Activated CD4-positive, alpha-beta T cell treated with anti-CD3 and anti-CD28 coated beads, Interleukin-2, Interleukin-4, amounts not matched to agents 100 ng/mL and 50 ng/mL, durations not matched to agents 16 hours and 8 hours (primary cell): ENCODE data around the gene LHX5.
"Not testable (repeated sequence)": the region's sequence is repeated elsewhere in the genome, so short reads cannot be mapped to it uniquely, and the experiment has no call there.

Experiments
- DNase-seq: peaks from one replicate; pipeline ENCODE4 v3.0.0-alpha.2; 2020; ENCODE audit warnings: low spot score

The LHX5 gene

DNA sequence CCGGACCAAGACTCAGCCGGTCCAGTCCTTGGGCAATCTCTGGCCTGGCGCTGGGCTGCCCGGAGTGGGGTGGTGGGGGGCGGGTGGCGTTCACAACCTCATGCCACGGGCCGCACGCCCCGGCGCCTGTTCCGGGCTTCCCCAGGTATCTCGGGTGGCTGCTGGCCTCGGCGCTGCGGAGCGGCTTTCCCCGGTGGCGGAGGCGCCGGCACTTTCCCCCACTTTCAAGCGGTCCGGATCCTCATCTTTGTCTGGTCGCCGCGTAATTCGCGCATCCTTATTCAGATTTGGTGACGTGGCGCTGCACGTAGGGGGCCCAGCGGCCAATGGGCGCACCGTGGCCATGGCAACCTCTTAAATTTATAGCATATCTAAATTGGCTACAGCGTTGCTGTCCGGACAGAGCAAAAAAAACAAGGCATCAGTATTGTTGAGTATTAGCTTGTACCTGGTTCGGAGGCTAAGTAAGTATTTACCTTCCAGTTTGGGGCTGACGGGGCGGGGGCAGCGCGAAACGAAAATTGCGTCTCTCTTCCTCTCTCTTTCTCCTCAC lies at the start of gene LHX5:
LHX5 (minus strand) TSS at position 253 of the 553 bp plus-strand sequence. CDS start 373 bp downstream, outside the sequence.
- DNase-seq: no peak

DNA sequence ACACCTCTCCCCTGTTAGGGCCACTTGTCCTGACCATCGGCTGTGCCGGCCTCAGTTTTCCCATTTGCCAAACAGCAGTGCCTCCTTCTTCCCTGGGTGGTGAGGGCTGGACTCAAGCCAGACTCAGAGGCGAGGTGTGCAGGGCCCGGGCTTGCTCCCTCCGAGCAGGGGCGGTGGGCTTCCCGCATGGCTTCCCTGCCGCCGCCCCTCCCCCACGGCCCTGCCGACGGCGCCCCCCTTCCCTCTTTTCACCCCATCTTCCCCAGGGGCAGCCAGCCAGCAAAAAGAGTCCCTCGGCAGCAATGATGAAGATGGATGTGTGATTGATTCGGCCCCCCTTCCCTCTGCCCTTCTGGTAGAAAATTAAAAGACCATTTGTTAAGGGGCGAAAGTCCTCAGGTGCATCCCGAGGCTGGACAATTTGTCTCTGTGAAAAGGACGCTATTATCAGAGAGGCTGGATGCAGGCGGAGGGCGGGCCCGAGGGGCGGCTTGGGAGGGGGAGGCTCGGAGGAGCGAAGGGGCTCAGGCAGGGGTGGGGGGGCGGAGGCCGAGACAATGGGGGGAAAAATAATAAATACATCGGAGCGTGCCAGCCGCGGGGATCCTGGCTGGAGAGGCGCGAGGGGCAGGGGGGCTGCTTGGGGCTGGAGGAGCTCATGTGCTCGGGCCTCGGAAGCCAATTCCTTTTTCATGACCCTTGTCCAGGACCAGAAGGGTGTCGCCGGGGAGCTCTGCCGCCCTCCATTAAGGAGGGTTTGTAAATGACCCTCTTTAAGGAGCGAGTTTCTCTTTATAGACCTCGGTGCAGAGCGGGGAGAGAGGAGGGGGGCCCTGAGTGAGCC lies 48.0 kb upstream of the LHX5 start:
- no peak for DNase-seq

DNA sequence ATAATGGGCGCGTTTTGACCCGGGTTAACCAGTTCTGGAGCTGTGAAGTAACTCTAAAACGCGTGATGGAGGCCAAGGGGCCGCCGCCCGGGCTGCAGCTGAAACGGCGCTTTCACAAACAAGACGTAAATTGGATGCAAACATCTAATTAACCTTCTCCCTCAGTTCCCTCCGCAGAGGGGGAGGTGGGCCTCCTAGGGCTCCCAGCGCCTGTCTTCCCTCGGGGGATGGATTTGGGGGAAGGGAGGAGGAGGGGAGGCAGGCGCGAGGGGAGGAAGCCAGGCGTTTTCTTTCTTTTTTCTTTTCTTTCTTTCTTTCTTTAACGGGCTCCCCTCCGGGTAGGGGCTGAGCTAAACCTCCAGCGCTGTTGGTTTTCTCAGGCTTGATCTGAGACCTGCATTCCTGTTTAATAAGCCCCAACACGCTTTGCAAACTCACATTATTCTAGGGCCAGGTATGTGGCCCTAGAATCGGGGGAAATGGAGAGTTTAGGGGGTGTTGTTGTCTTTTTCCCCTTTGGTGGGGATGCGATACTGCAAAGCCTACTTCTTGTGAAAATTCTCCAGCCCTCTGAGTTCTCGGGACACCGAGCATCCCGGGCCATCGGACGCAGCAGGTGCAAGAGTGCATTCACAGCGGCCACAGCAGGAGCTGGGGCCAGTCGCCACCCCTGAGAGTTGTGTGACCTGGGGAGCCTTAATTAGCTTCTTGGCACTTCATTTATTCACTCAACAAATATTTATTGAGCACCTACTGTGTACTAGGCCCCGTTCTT lies 43.6 kb upstream of the LHX5 start:
- DNase-seq: no peak

DNA sequence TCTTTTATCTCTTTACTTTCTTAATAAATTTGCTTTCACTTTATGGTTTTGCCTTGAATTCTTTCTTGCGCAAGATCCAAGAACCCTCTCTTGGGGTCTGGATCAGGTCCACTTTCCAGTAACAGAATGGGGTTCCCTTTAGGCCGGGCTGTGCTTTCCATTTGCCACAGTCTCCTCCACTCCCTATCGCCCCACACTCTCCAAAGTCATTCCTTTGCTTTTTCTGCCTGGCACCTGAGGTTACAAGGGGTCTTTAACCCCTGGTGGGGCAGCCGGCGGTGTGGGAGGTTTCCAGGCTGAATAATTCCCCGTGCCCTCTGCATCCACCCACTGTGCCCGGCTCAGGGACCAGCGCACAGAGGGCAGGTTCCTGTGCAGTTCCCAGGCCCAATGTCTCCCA lies 42.9 kb upstream of the LHX5 start:
- DNase-seq: no peak

DNA sequence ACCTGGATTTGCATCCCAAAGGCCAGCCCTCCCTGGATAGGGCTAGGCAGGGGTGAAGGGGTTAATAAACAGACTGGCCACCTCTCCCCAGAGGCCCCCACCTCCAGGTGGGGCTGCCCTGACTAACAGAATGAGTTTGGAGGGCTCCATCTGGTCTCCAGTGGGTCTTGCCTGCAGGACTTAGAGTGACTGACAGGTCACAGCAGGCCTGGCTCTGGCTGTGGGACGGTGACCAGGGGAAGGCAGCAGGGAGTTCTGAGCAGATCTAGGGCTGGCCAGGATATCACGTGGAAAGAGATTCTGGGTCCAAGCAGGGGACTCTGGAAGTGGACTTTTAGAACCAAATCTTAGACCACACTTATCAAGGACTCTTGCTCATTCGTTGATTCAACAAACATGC lies 40.9 kb upstream of the LHX5 start:
- DNase-seq: no peak

DNA sequence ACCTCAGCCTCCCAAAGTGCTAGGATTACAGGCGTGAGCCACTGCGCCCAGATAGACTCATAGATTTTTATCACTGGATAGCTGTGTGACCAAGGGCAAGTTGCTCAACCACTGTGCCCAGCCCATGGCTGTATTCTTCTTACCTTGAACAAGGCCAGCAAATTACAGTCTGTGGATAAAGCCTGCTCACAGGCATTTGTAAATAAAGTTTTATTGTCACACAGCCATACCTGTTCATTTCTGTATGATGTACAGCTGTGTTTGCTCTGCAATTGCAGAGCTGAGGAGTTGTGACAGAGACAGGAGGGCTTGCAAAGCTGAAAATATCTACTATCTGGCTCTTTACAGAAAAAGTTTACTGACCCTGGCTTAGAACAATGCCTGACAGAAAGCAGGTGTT lies 35.2 kb upstream of the LHX5 start:
- DNase-seq: no peak

DNA sequence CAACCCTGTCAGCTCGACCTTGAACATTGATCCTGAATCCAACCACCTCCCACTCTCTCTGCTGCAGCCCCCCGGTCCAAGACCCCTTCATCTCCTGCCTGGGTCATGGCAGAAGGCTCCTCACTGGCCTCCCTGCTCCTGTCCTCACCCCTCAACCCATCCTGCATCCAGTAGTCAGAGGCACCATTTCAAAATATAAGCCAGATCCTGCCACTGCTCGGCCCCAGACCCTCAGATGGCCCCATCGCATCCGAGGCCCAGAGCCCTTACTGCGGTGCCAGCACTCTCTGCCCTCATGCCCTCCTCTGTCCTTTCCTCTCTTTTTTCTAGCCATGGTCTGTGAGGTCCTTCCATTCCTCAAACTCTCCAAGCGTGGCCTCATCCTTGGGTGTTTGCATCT lies 34.3 kb upstream of the LHX5 start:
- no peak for DNase-seq

DNA sequence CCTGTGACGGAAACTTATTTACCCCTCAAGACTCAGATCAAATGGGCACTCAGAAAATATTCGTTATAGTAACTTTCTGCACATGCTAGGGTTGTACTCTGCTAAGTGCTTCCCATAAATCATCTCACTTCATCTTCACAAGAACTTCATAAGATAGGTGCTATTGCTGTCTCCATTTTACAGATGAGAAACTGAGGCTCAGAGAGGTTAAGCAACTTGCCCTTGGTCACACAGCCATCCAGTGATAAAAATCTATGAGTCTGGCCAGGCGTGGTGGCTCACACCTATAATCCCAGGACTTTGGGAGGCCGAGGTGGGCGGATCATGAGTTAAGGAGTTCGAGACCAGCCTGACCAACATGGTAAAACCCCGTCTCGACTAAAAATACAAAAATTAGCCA lies 33.2 kb upstream of the LHX5 start:
- DNase-seq: no peak

DNA sequence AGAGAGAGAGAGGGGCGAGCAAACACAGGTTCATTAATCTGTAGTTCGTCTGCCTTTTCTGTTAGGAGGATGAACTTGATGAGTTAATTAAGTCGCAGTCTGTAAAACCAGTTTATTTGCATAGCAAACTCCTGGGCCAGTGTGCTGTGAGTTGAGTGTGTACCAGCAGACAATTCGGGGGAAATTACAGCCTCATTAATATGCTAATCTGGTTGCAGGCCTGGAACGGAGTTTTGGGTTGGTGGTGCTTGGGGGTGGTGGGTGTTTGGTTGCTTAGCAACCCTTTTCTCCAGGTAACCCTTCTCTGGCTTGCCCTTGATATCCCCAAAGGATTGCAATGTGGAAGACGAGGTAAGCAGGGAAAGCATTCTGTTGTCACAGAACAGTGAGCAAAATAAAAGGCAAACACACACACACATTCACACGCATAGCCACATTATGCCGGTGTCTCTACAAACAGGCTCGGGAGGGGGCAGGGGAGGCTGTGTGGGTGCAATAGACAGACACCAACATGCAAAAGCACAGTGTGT lies 29.2 kb upstream of the LHX5 start:
- no peak for DNase-seq

DNA sequence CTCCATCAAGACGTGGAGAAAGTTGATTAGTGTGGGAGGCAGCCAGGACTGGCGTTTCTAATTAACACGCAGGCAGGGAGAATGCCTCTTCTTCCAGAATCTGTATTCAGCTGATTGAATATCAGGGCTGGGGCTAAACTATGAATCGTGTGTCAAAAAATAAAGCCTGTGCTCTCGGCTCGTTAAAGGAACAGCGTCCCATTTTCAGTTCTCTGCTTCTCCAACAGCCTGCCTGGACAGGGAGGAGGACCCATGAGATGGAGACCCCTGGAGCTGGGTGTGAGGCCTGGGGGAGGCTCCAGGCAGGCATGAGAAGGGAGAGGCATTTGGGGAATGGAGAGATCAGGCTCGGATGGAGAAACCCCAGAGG lies 28.6 kb upstream of the LHX5 start:
- DNase-seq: no peak

DNA sequence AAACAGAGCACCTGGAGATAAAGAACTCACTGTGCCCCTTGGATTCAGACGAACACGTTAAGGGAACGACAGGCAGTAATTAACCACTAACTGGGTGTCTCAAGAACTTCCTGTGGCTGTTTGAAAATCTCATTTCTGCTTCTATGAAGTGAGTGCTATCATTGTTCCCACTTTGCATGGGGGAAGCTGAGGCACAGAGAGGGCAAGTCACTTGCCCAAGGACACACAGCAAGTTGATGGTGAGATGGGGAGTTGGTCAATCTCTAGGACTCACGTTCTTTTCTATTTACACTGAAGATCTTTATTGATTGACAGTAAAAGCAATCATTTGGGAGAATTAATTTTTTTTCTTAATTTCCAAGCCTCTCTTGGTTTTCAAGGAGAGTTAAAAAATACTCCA lies 26.8 kb upstream of the LHX5 start:
- DNase-seq: no peak

DNA sequence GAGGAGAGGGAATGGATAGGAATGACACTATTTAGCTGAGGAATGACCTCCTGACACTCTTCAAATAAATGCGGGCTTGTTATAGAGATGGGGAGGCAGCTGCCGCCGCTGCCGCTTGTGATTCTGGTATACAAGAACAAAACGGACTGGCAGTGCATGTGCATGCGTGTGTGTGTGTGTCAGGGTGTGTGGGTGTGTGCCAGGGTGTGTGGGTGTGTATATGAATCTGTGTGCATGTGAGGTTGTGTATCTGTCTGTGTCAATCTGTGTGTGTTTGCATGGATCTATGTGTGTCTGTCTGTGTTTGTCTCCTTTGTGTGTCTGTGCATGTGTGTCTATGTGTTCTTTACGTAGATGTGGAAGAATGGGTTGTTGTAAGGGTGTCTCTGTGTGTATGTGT lies 26.0 kb upstream of the LHX5 start:
- no peak for DNase-seq

DNA sequence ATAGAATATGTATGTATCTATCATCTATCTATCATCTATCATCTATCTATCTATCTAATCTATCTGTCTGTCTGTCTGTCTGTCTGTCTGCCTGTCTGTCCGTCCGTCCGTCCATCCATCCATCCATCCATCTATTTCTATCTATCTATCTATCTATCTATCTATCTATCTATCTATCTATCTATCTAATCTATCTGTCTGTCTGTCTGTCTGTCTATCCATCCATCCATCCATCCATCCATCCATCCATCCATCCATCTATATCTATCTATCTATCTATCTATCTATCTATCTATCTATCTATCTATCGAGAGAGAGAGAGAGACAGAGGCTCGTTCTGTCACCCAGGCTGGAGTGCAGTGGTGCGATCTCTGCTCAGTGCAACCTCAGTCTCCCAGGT lies 24.3 kb upstream of the LHX5 start:
- not testable (repeated sequence) for DNase-seq

DNA sequence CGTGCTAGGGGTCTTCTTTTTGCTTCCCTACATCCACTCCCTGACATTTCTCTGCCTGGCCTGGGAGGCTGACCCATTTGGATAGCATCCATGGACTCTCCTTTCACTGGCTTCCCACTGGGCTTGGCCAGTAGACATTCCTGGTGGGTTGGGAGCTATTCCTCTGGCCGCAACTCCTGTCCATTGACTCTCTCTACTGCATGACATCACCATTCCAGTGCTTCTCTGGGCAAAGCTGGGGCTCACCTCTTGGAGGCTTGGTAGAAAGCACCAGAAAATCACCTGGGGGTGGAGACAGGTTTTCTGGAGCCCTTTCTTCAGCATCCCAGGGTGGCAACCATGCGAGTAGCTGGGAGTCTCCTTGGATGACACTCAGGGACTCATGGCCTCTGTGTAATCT lies 16.7 kb upstream of the LHX5 start:
- no peak for DNase-seq

DNA sequence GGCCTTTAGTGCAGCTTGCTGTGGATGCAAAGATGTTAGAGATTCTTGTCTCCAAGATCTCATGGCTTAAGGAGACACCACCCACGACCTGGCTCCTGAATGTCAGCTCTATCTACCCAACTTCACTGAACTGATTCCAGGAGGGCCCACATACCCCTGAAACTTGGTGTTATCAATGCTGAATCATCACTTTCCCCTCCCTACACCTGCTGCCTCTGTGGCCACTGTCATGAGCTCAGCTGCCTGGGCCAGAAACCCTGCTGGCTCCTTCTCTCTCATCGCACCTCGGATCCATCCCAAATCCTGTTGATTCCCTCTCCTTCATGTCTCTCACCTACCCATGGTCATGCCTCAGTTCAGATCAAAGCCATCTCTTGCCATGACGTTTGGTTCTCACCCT lies 15.1 kb upstream of the LHX5 start:
- DNase-seq: no peak

DNA sequence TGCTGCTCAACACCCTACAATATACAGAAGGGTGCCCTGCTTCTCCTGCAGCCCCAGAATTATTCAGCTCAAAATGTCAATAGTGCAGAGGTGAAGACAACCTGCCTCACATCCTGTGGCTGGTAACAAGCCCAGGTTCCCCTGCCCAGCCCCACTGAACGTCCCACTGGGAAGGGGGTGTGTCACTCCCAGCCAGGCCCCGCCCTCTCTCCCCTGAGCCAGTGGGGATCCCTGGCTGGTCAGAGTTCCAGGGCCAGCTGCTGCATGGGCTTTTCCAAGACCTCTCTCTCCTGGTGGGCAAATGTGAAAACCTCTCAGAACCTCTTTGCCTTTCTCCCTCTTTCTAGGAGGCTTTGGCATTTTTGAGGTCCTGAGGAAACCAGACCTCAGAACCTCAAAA lies 13.7 kb upstream of the LHX5 start:
- no peak for DNase-seq

DNA sequence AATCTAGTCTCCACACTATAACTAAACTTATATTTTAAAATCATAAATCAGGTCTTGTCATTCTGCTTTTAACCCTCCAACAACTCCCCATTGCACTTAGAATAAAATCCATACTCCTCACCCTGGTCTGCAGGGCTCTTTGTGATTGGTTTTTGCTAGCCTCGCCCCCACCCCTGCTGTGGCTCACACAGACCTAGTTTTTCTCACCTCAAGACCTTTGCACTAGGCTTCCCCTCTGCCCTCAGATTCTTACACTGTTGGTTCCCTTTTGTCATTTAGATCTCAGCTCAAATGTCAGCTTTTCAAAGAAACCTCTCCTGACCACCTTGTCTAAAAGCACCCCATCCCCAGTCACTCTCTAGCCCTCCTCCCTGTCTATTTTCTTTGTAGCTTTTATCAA lies 10.7 kb upstream of the LHX5 start:
- no peak for DNase-seq

DNA sequence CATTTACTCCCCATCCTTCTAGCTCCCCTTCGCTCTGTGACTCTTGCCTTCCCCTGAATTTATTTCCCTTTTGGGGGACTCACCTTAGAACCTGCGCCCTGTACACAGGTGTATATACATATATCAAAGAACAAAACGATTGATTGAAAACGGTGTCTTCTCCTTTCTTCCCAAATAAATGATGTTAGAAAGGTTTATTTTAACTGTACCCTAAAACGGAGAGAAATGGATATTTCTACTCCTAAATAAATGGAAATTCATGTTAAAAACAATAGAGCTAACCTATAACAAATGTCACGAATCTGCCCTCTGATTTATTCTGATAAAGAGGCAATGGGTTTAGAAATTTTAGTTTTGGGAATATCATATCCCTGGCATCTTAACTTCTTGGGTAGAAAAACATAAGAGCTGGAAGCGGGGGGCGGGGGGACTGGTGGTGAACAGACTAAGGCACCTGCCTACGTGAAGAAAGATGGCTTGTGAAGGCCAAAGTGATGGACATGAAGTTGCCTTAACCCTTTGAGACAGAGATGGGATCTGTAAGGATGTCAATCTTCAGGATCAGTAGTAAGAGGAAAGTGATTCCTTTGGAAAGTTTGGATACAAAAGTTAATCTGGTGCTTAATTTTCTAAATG lies 8.8 kb upstream of the LHX5 start:
- no peak for DNase-seq

DNA sequence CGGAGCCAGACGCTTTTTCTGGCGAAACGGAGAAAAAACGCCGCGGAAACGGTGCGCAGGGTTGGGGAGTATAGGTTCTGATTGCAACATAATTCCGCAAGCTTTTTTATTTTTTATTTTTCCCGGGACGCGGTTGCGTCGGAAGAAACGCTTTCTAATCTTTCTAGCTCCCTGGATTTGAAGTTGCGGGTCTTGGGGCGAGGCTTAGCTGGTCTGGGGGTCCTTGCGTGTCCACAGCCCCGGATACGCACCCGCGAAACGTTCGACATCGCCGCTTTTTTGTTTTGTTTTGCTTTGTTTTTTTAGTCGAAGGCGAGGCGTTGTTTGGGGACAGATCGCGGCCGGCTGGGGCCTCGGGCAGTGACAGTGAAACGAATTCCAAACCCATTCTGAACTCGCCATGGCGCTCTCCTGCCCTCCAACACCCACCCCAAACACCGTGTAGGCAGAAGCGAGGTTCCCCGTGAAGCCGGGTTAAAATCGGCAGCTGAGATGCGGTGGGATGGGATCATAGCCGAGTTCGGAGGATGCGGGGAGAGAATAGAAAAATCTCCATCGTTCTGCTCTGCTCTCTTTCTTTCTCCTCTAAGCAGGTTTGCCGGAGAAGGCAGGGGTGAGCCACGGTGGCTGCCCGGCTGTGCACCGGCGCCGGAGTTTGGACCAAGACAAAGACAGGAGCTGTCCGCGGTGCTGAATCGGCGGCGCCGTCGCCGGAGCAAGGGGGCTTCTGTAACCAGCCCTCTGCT lies 8.1 kb upstream of the LHX5 start:
- peak; percentile 17 for DNase-seq

DNA sequence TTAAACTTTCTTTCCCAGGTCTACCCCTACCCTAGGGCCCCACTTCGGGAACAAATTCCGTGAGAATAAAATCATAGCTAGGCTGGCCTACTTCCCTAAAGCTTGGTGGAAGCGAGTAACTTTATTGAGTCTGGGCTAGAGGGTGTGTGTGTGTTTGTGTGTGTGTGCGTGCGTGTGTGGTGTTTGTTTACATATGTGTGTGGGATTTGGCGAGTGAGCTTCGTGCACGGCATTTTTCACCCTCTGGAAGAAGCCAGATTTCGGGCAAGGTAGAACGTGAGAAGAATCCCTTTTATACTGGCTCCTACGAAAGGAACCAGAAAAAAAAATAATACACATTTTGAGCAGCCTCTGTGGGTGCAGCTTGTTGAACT lies 7.5 kb upstream of the LHX5 start:
- no peak for DNase-seq

DNA sequence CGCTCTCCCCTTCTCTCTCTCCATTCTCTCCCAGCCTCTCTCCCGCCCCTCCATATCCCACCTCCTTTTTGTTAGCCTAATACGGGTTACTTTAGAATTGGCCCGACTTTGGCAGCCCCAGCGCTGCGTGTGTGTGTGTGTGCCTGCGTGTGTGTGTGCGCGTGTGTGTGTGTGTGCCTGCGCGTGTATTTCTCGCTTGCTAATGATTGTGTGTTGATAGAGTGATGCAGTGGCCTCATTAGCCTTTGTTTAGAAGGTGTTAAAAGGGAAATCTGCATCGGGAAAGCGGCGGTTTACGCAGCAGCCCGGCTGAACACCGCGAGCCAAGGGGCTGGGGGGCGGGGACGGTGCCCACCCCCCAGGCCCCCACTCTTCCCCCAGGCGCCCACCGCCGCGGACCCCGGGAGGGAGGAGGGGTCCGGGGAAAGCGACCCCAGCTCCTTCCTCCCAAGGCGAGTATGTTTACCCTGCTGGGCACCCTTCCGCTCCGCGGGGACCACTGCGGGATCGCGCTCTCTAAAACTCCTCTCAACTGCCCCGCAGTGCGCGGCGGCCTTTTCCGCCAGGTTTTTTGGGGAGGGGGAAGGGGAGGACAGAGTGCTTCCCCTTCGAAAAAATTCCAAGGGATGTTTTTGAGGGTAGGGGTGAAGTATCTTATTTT lies 6.8 kb upstream of the LHX5 start:
- no peak for DNase-seq
